Hindlimb muscle (tissue), 1 donor: ENCODE data around the gene HDGFL2. TPM values are rescaled to one million over a fixed set of nuclear protein-coding genes. Genes with fewer than 3 reads are reported as not detected.

Experiments used
- DNase-seq: peaks from one replicate; pipeline ENCODE4 v3.0.0-alpha.2; 2013
- polyA plus RNA-seq: library from polyadenylated mRNA; unstranded; fragments of 120-200 nt; gene quantifications from one replicate; pipeline ENCODE4 v1.2.1, GENCODE V29; 2013; ENCODE audit not compliant: insufficient read length

The HDGFL2 gene
- polyA plus RNA-seq, 1 donor = 88.0 TPM

DNA sequence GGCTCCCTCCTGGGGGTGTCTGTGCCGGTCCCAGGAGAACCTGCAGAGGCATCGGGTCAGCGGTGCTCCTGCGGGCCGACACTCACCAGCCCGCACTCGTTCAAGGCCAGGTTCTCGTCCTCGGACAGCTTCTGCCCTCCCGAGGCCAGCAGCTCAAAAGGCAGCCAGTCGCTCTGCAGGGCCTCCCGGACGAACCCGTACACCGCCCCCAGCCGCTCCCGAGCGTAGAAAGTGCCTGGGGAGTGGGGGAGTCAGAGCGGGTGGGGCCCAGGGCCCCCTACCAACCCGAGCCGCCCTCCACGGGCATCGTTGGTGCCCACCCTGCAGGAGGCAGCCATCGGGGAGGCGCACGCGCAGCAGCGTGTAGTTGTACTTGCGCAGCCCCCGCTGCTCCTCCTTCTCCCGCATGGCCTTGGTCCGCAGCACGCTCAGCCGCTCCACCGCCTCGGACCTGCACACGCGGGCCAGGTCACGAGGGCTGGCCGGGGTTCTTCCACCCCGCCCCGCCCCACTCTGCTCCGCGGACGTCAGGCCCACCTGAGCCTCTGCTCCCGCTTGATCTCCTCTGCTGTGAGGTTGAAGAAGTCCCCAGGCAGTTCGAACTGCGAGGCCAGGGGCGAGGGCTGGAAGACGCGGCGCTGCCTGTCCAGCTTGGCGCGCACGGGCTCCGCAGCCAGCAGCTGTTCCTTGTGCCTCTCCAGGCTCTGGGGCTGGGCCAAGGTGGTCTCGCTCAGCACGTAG, 26.0 kb upstream of the HDGFL2 start:
- no peak for DNase-seq

GRCh38 chr19:4446704-4447200, 25.3 kb upstream of the HDGFL2 start:
- no peak for DNase-seq

GRCh38 chr19:4447327-4448146, 24.6 kb upstream of the HDGFL2 start:
- DNase-seq = no peak

DNA sequence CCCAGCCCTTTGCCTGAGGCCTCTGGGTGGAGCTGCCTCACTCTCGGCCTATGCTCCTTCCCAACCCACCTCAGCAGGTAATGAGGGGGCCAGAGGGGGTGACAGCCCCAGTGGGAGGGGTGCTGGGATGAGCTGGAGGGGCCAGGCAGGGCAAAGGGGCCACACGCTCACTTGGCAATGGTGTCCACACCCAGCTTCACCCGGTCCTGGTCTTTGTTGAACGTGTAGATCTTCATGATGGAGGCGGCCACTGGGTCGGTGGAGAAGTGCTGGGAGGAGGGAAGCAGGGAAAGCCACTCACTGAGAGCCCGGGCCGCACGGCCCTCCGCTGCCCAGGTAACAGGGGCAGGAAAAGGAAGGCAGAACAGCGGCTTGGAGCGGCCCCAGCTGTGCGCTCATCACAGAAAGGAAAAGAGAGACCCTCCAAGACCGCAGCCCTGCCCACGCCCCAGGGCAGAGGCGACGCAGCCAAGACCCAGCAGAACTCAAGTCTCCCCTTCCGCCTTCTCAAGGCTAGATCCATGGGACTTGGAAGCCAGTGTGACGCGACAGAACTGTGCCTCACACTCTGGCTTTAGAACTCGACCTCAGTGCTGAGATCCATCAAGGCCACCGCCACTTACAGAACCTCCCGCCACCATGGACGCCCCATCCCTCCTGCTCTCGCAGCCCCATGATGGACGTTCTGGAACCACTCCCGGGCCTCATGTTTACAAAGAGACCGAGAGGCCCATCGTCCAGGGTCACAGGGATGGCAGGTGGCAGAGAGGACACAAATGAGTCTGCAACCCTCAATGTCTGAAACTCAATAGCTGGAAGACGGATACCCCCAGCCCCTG, 23.7 kb upstream of the HDGFL2 start:
- no peak for DNase-seq

- no peak for DNase-seq
These were observed 23.0 kb upstream of the HDGFL2 start for GRCh38 chr19:4449022-4449638.

DNA sequence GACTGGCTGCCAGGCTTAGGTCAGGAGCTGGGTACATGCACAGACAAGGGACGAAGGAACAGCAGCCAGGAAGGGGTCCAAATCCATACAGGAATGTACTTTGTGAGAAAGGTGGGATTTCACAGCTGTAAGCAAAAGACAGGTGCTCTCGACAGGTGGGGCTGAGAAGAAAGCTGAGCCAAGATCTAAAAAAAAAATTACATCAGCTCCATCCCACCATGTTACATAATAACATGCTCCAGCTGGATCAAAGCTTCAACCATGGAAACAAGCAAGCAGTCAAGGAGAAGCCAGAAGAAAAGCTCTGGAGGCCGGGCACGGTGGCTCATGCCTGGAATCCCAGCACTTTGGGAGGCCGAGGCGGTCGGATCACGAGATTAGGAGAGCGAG, 22.5 kb upstream of the HDGFL2 start:
- no peak for DNase-seq

DNA sequence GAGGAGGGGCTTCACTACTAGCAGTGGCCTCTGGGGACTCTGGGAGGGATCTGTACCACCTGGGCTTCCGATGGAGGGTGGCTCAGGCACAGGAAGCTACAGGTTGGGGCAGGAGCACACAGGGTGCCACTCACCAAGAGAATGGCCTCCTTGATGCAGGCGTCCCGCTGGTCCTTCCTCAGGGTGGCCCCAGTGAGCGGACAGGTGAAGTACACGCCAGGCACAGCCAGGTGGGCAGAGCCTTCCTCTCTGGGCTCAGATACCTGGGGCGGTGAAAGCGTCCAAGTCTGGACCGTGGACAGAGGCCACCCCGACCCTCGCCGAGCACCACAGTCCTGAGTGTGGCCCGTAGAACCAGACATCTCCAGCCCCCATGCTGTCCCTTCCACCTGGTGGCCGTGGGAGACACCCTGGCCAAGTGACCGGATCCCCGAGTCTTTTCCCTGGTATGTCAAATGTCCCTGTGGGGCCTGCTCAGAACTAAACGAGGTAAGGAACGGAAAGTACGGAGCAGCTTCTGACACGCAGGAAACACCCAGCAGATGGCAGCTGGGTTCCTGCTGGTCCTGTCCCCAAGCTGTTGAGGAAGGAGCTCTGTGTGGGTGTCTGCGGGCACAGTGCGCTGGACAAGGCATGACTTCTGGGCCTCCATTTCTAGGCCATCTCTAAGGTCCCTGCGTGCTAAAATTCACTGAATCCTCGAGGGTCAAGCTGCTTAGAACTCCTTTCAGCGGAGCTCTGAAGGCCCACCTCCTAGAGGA, 19.7 kb upstream of the HDGFL2 start:
- DNase-seq = no peak

GRCh38 chr19:4453232-4454179, 18.6 kb upstream of the HDGFL2 start:
- no peak for DNase-seq

- DNase-seq = peak; percentile 55
These were observed 17.1 kb upstream of the HDGFL2 start for GRCh38 chr19:4454747-4455718.

GRCh38 chr19:4455719-4456475, 16.2 kb upstream of the HDGFL2 start:
- DNase-seq = peak; percentile 76

- peak; percentile 66 for DNase-seq
These were observed 15.6 kb upstream of the HDGFL2 start for GRCh38 chr19:4456476-4456842.

GRCh38 chr19:4456843-4457653, 15.0 kb upstream of the HDGFL2 start:
- DNase-seq = peak; percentile 79

DNA sequence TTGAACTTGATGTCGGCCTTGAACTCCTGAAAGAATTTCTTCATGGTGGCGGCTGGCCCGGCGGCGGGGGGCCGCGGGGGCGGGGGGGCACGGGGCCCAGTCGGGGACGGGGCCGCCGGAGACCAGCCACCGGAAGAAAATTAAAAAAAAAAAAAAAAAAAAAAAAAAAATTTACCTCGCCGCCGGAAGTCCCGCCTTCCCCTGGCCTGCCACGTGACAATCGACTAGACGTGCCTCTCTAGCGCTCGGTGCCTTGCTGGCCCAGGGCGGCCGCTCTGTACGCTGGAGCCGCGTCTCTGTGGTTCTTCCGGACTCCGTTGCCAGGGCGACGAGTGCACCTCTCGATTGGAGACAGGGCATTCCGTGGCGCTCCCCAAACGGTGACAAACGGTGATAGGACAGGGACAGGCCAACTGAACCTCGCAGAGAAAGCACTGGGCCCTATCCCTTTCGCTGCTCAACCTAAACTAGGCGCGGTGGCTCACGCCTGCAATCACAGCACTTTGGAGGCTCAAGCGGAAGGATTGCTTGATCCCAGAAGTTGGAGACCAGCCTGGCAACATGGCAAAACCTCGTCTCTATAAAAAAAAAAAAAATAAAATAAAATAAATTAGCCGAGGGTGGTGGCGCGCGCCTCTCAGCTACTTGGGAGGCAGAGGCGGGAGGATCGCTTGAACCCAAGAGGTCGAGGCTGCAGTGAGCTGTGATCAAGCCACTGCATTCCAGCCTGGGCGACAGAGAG, 14.3 kb upstream of the HDGFL2 start, which contains the start of gene UBXN6:
Gene UBXN6, minus strand, starts transcription at position 141 of the 742 bp plus-strand sequence. Its CDS starts 97 bp downstream, at position 44.
- DNase-seq = peak; percentile 96

DNA sequence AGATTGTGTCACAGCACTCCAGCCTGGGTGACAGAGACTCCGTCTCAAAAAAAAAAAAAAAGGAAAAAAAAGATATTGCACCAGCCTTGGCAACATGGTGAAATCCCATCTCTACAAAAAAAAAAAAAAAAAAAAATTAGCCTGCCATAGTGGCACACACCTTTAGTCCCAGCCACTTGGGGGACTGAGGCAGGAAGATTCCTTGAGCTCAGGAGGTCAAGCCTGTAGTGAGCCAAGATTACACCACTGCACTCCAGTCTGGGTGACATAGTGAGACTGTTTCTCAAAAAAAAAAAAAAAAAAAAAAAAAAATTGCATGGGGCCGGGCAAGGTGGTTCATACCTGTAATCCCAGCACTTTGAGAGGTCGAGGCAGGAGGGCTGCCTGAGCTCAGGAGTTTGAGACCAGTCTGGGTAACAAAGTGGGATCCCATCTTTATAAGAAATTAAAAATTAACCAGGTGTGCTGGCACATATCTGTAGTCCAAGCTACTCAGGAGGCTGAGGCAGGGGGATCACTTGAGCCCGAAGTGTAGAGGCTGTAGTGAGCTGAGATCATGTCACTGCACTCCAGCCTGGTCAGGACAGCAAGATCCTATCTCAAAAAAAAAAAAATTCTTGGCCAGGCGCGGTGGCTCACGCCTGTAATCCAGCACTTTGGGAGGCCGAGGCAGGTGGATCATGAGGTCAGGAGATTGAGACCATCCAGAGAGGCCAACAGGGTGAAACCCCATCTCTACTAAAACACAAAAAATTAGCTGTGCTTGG, 7.1 kb upstream of the HDGFL2 start:
- DNase-seq = no peak

- DNase-seq = no peak
These were observed 4.3 kb upstream of the HDGFL2 start for GRCh38 chr19:4467835-4468234.
